K562 (cell line): Measurements from ENCODE around the gene IGIP. TPM values are rescaled to one million over a fixed set of nuclear protein-coding genes. Genes with fewer than 3 reads are reported as not detected.

Experiments
- ATF7 ChIP-seq: fragments of 450-650 bp; IDR thresholded peaks from 2 replicates; pipeline ENCODE4 v1.7.1; 2014; ENCODE audit warnings: mild to moderate bottlenecking, moderate library complexity
- CBX1 ChIP-seq: sonication (generic); IDR thresholded peaks from 2 replicates; pipeline ENCODE4 v1.6.1; 2016; ENCODE audit warnings: antibody characterized with exemption, low read depth, mild to moderate bottlenecking
- CEBPG ChIP-seq, 3 experiments: fragments of 200-800 bp in 1 of 3; sonication (Bioruptor generic) in 1 of 3; sonication (generic) in 1 of 3; formaldehyde crosslinking in 1 of 3; IDR thresholded peaks in 2 of 3; conservative IDR thresholded peaks in 1 of 3; 2 replicates each; pipeline versions ENCODE4 v1.6.1 to v1.8.0; 2016 to 2022; ENCODE audit warnings: missing compliant biosample characterization in 2 of 3, missing genetic modification characterization in 2 of 3, mild to moderate bottlenecking in 1 of 3, missing genetic modification reagents in 1 of 3
- FOXJ2 ChIP-seq: fragments of 200-800 bp; sonication (Bioruptor generic); IDR thresholded peaks from 2 replicates; pipeline ENCODE4 v1.6.1; 2016; ENCODE audit warnings: missing genetic modification characterization, missing compliant biosample characterization
- HCFC1 ChIP-seq: IDR thresholded peaks from 2 replicates; pipeline ENCODE4 v1.6.1; 2012; ENCODE audit warnings: low read depth, low read length, improper control_type of control experiment
- JUND ChIP-seq, 2 experiments: IDR thresholded peaks; 2 replicates in 1 of 2; 3 replicates in 1 of 2; pipeline ENCODE4 v1.6.1; 2011; ENCODE audit warnings: borderline replicate concordance in 2 of 2, low read depth in 2 of 2, low read length in 2 of 2, improper control_type of control experiment in 1 of 2, missing biosample characterization in 1 of 2, missing genetic modification characterization in 1 of 2, missing genetic modification reagents in 1 of 2
- KLF6 ChIP-seq: fragments of 250-450 bp; sonication (Bioruptor Pico); IDR thresholded peaks from 2 replicates; pipeline ENCODE4 v1.4.0; 2020; ENCODE audit warnings: mild to moderate bottlenecking, moderate library complexity, borderline replicate concordance
- NUFIP1 ChIP-seq: fragments of 450-650 bp; IDR thresholded peaks from 2 replicates; pipeline ENCODE4 v1.6.1; 2018; ENCODE audit not compliant: partially characterized antibody
- SAP30 ChIP-seq: fragments of 200-600 bp; sonication (generic); IDR thresholded peaks from 2 replicates; pipeline ENCODE4 v1.6.1; 2012; ENCODE audit warnings: borderline replicate concordance, low read depth, mild to moderate bottlenecking, moderate library complexity, low read length, control low read depth, inconsistent platforms; ENCODE audit not compliant: insufficient read depth, poor library complexity, severe bottlenecking
- ZBED1 ChIP-seq: IDR thresholded peaks from 2 replicates; pipeline ENCODE4 v1.6.1; 2014
- ZNF217 ChIP-seq: sonication (generic); formaldehyde crosslinking; IDR thresholded peaks from 2 replicates; pipeline ENCODE4 v1.8.0; 2022; ENCODE audit warnings: mild to moderate bottlenecking, missing genetic modification reagents
- ZNF445 ChIP-seq: fragments of 250-450 bp; sonication (Bioruptor Pico); IDR thresholded peaks from 2 replicates; pipeline ENCODE4 v1.4.0; 2020; ENCODE audit warnings: low read depth, mild to moderate bottlenecking, moderate library complexity
- polyA plus RNA-seq, 8 experiments: library from polyadenylated mRNA; depleted of rRNA in 4 of 8; stranded (reverse) in 5 of 8; unstranded in 3 of 8; fragments of >200 nt; fragmentation: Nextera tagmentation in 2 of 8; fragmentation: Illumina TruSeq in 1 of 8; extraction: Ambion mirVana in 2 of 8; extraction: Trizol in 1 of 8; gene quantifications; 2 replicates each; pipeline versions ENCODE4 v1.2.1 to v1.2.3, GENCODE V29; 2011 to 2014; ENCODE audit warnings: inconsistent platforms in 1 of 8, missing spikeins in 1 of 8
- total RNA-seq, 7 experiments: library from RNA; depleted of rRNA in 6 of 7; stranded (reverse); fragments of >200 nt in 6 of 7; fragmentation: Illumina TruSeq in 2 of 7; extraction: Trizol in 2 of 7; gene quantifications; 2 replicates each; pipeline versions ENCODE4 v1.2.1 to v1.2.3, GENCODE V29; 2011 to 2021; ENCODE audit warnings: low replicate concordance in 1 of 7
- TF ChIP-seq, protein P1 (sequence below): fragments of 450-650 bp; IDR thresholded peaks from 2 replicates; pipeline ENCODE4 v1.7.1; 2018; ENCODE audit warnings: mild to moderate bottlenecking, low read depth; ENCODE audit not compliant: partially characterized antibody

Gene IGIP
- total and polyA plus RNA-seq, 9 of the 15 experiments (the other 6 are each of a cell fraction or from before 2014, with no cell fraction given) = 0.52 to 1.6 (median 1.2) TPM

DNA sequence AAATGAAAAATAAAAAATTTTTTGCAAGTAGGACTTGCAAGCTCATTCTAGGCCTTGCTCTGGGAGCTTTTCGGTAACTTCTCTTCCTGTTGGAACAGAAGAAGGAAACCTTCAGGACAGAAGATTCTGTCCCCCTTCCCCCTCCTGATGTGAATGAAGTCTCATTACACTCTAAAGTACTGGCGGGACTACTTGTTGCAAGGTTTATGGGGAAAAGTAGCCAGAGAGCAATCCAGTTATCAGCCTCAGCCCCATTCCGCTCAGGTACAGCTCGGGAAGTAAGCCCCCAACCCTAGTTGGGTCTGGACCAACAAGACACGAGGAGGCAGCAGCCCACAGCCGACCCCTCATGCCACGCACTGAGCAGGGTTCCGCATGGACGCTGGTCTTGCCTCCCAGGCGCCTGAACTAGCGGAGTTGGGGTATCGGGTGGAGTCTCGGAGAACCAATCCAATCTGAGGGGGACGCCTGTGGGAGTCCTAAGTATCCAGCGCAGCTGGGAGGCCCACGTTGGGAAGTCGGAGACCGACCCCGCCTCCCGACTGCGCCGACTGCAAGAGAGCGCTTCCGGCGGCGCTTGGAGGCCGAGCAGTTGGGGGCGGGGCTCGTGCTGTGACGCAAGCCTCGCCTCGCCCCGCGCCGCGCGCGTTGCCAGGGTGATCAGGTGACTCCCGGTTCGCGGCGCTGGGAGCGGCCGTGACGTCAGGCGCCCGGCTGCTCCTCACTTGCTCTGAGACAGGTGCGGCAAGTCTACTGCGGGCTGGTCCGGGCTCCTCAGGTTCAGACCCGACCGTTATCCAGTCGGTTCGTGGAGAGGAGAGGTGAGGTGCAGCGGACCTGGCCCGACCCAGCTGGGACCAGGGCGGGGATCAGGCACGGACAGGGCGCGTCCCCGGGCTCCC lies 49.0 kb downstream of the IGIP start, which contains the start of gene CYSTM1 (continued):
- TF ChIP-seq JUND (IDR thresholded peaks at IDR 0.05; ENCODE audit: borderline replicate concordance, low read depth, low read length) (peak; percentile 80), JUND (tag; IDR thresholded peaks at IDR 0.05; ENCODE audit: borderline replicate concordance, low read depth, low read length) (peak; percentile 72; the same call in 1 of the 3 replicates), ATF7 (peak; percentile 95), NUFIP1 (no peak), CEBPG (CRISPR knock-in tag; IDR thresholded peaks at IDR 0.05) (peak; percentile 92), CEBPG (tag; conservative IDR thresholded peaks at IDR 0.05 in 1 of 2, IDR thresholded peaks at IDR 0.05 in 1 of 2) (peak; percentile 84 to 90), KLF6 (CRISPR knock-in tag) (no peak), ZNF445 (no peak), FOXJ2 (peak; percentile 85; the same call in 1 of the 2 replicates), HCFC1 (0 out of 2 replicates have a peak, but pooled peaks have one; percentile 27), SAP30 (peak; percentile 61), ZBED1 (no peak), ZNF217 (CRISPR knock-in tag) (no peak), CBX1 (0 out of 2 replicates have a peak, but pooled peaks have one; percentile 40)
- TF ChIP-seq, protein P1, sequence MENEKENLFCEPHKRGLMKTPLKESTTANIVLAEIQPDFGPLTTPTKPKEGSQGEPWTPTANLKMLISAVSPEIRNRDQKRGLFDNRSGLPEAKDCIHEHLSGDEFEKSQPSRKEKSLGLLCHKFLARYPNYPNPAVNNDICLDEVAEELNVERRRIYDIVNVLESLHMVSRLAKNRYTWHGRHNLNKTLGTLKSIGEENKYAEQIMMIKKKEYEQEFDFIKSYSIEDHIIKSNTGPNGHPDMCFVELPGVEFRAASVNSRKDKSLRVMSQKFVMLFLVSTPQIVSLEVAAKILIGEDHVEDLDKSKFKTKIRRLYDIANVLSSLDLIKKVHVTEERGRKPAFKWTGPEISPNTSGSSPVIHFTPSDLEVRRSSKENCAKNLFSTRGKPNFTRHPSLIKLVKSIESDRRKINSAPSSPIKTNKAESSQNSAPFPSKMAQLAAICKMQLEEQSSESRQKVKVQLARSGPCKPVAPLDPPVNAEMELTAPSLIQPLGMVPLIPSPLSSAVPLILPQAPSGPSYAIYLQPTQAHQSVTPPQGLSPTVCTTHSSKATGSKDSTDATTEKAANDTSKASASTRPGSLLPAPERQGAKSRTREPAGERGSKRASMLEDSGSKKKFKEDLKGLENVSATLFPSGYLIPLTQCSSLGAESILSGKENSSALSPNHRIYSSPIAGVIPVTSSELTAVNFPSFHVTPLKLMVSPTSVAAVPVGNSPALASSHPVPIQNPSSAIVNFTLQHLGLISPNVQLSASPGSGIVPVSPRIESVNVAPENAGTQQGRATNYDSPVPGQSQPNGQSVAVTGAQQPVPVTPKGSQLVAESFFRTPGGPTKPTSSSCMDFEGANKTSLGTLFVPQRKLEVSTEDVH = peak; percentile 16
